HepG2 (cell line): ENCODE results near the gene TMCO6. TPM values are rescaled to one million over a fixed set of nuclear protein-coding genes. Genes with fewer than 3 reads are reported as not detected.

Experiments
- ARNT2 ChIP-seq: sonication (generic); formaldehyde crosslinking; IDR thresholded peaks from 2 replicates; pipeline ENCODE4 v1.8.0; 2022; ENCODE audit warnings: mild to moderate bottlenecking, low read depth, missing genetic modification reagents, moderate library complexity
- CENPT ChIP-seq: sonication (generic); formaldehyde crosslinking; IDR thresholded peaks from 2 replicates; pipeline ENCODE4 v1.8.0; 2022; ENCODE audit warnings: low read depth, mild to moderate bottlenecking, moderate library complexity, missing genetic modification reagents
- CREB1 ChIP-seq, 2 experiments: fragments of 450-650 bp in 1 of 2; IDR thresholded peaks; 2 replicates each; pipeline ENCODE4 v1.6.1; 2016 to 2017; ENCODE audit warnings: control low read depth in 1 of 2, mild to moderate bottlenecking in 1 of 2, missing compliant biosample characterization in 1 of 2, missing genetic modification characterization in 1 of 2
- ELF4 ChIP-seq: sonication (generic); formaldehyde crosslinking; IDR thresholded peaks from 2 replicates; pipeline ENCODE4 v1.5.0; 2020; ENCODE audit warnings: missing genetic modification reagents, mild to moderate bottlenecking, moderate library complexity, borderline replicate concordance
- HMG20B ChIP-seq: conservative IDR thresholded peaks from 2 replicates; pipeline ENCODE4 v1.6.1; 2016; ENCODE audit warnings: missing genetic modification reagents, missing compliant biosample characterization
- JUN ChIP-seq: sonication (generic); formaldehyde crosslinking; IDR thresholded peaks from 2 replicates; pipeline ENCODE4 v1.4.0; 2020; ENCODE audit warnings: mild to moderate bottlenecking, missing genetic modification reagents
- MAZ ChIP-seq, 2 experiments: sonication (generic) in 1 of 2; formaldehyde crosslinking in 1 of 2; IDR thresholded peaks; 2 replicates each; pipeline versions ENCODE4 v1.5.0 to v1.6.1; 2012 to 2020; ENCODE audit warnings: low read depth in 2 of 2, mild to moderate bottlenecking in 2 of 2, borderline replicate concordance in 1 of 2, improper control_type of control experiment in 1 of 2, low read length in 1 of 2, missing genetic modification reagents in 1 of 2, moderate library complexity in 1 of 2
- MTF2 ChIP-seq: sonication (generic); formaldehyde crosslinking; IDR thresholded peaks from 2 replicates; pipeline ENCODE4 v1.5.0; 2020; ENCODE audit warnings: missing genetic modification reagents, borderline replicate concordance
- NFATC3 ChIP-seq: sonication (generic); formaldehyde crosslinking; IDR thresholded peaks from 2 replicates; pipeline ENCODE4 v1.5.1; 2020; ENCODE audit warnings: mild to moderate bottlenecking, missing genetic modification reagents
- PAWR ChIP-seq: sonication (generic); formaldehyde crosslinking; IDR thresholded peaks from 2 replicates; pipeline ENCODE4 v1.4.0; 2020; ENCODE audit warnings: missing genetic modification reagents, mild to moderate bottlenecking, borderline replicate concordance
- PLRG1 ChIP-seq: fragments of 450-650 bp; conservative IDR thresholded peaks from 2 replicates; pipeline ENCODE4 v1.6.1; 2016
- REPIN1 ChIP-seq: sonication (generic); formaldehyde crosslinking; IDR thresholded peaks from 2 replicates; pipeline ENCODE4 v1.8.0; 2022; ENCODE audit warnings: missing genetic modification reagents, low read depth, mild to moderate bottlenecking, borderline replicate concordance
- SALL2 ChIP-seq: sonication (generic); formaldehyde crosslinking; IDR thresholded peaks from 2 replicates; pipeline ENCODE4 v1.8.1; 2023; ENCODE audit warnings: mild to moderate bottlenecking, missing genetic modification reagents, inconsistent platforms
- SRSF4 ChIP-seq: fragments of 200-400 bp; formaldehyde crosslinking; IDR thresholded peaks from one replicate; pipeline ENCODE4 v1.6.1; 2018; ENCODE audit warnings: mild to moderate bottlenecking, low read depth, low read length, moderate library complexity; ENCODE audit not compliant: poor library complexity, severe bottlenecking
- SUZ12 ChIP-seq: fragments of 150-350 bp; IDR thresholded peaks from 2 replicates; pipeline ENCODE4 v1.6.1; 2014; ENCODE audit warnings: low read depth, low read length
- TARDBP ChIP-seq: sonication (generic); formaldehyde crosslinking; IDR thresholded peaks from 2 replicates; pipeline ENCODE4 v1.8.0; 2022; ENCODE audit warnings: mild to moderate bottlenecking, missing genetic modification reagents
- TBX3 ChIP-seq: fragments of 450-650 bp; IDR thresholded peaks from 2 replicates; pipeline ENCODE4 v1.6.1; 2017; ENCODE audit warnings: antibody characterized with exemption, mild to moderate bottlenecking, inconsistent platforms, borderline replicate concordance
- TERF1 ChIP-seq: sonication (generic); formaldehyde crosslinking; IDR thresholded peaks from 2 replicates; pipeline ENCODE4 v1.8.0; 2022; ENCODE audit warnings: mild to moderate bottlenecking, missing genetic modification reagents, moderate library complexity
- TFAP4 ChIP-seq: sonication (generic); IDR thresholded peaks from 2 replicates; pipeline ENCODE4 v1.6.1; 2016; ENCODE audit warnings: low read depth, borderline replicate concordance
- ZBTB49 ChIP-seq: sonication (generic); formaldehyde crosslinking; IDR thresholded peaks from 2 replicates; pipeline ENCODE4 v1.4.0; 2020; ENCODE audit warnings: missing genetic modification reagents, borderline replicate concordance
- ZNF124 ChIP-seq: sonication (generic); formaldehyde crosslinking; IDR thresholded peaks from 2 replicates; pipeline ENCODE4 v1.4.0; 2020; ENCODE audit warnings: missing genetic modification reagents
- ZNF143 ChIP-seq: sonication (generic); formaldehyde crosslinking; IDR thresholded peaks from 2 replicates; pipeline ENCODE4 v1.4.0; 2020; ENCODE audit warnings: missing genetic modification reagents
- ZNF3 ChIP-seq: IDR thresholded peaks from 2 replicates; pipeline ENCODE4 v1.7.0; 2017; ENCODE audit warnings: inconsistent platforms
- ZNF570 ChIP-seq: sonication (generic); formaldehyde crosslinking; IDR thresholded peaks from 2 replicates; pipeline ENCODE4 v1.4.0; 2020; ENCODE audit warnings: mild to moderate bottlenecking, missing genetic modification reagents, borderline replicate concordance
- ZNF614 ChIP-seq: IDR thresholded peaks from 2 replicates; pipeline ENCODE4 v1.6.1; 2018; ENCODE audit warnings: missing biosample characterization, missing genetic modification reagents, inconsistent platforms, borderline replicate concordance
- polyA plus RNA-seq, 8 experiments: library from polyadenylated mRNA; depleted of rRNA in 3 of 8; stranded (reverse) in 7 of 8; unstranded in 1 of 8; fragments of >200 nt; fragmentation: Illumina TruSeq in 4 of 8; extraction: Trizol in 4 of 8; gene quantifications; 2 replicates each; pipeline versions ENCODE4 v1.2.1 to v1.2.3, GENCODE V29; 2011 to 2016; ENCODE audit warnings: low read depth in 4 of 8, missing spikeins in 1 of 8, mixed read lengths in 1 of 8; ENCODE audit not compliant: insufficient read depth in 1 of 8
- total RNA-seq, 5 experiments: library from RNA; depleted of rRNA; stranded (reverse); fragments of >200 nt; fragmentation: Illumina TruSeq; extraction: Trizol; gene quantifications; 2 replicates each; pipeline ENCODE4 v1.2.3, GENCODE V29; 2016; ENCODE audit warnings: low read depth in 1 of 5
- TF ChIP-seq, protein P1 (sequence below): sonication (generic); formaldehyde crosslinking; IDR thresholded peaks from 2 replicates; pipeline ENCODE4 v1.4.0; 2020; ENCODE audit warnings: missing genetic modification reagents

The TMCO6 gene
- total and polyA plus RNA-seq, 2 of the 13 experiments (the other 11 are each of a cell fraction or from before 2014, with no cell fraction given), result 16.6 to 28.2 TPM

GRCh38 chr5:140633021-140633471, 6.2 kb upstream of the TMCO6 start, which contains the start of gene CD14 (continued):
- TF ChIP-seq NFATC3 (CRISPR knock-in tag) (no peak), PLRG1 (no peak), ZNF124 (CRISPR knock-in tag) (no peak), ZNF570 (no peak), PAWR (CRISPR knock-in tag) (no peak), MAZ (IDR thresholded peaks at IDR 0.05; ENCODE audit: borderline replicate concordance, low read depth, low read length) (no peak), MAZ (CRISPR knock-in tag; IDR thresholded peaks at IDR 0.05; ENCODE audit: low read depth) (0 out of 2 replicates have a peak, but pooled peaks have one; percentile 38), MTF2 (CRISPR knock-in tag) (no peak), ARNT2 (CRISPR knock-in tag) (no peak), SALL2 (CRISPR knock-in tag) (no peak), TERF1 (no peak), JUN (no peak), ZNF614 (CRISPR knock-in tag) (no peak), CREB1 (IDR thresholded peaks at IDR 0.05) (no peak), CREB1 (CRISPR knock-in tag; IDR thresholded peaks at IDR 0.05) (no peak), ELF4 (no peak), CENPT (CRISPR knock-in tag) (no peak), TARDBP (CRISPR knock-in tag) (peak; percentile 50; the same call in 1 of the 2 replicates), SRSF4 (no peak), HMG20B (CRISPR knock-in tag) (no peak), ZNF143 (CRISPR knock-in tag) (no peak), TBX3 (0 out of 2 replicates have a peak, but pooled peaks have one; percentile 16), REPIN1 (CRISPR knock-in tag) (0 out of 2 replicates have a peak, but pooled peaks have one; percentile 35), ZBTB49 (CRISPR knock-in tag) (no peak), ZNF3 (no peak), TFAP4 (no peak), SUZ12 (no peak)
- TF ChIP-seq, protein P1, sequence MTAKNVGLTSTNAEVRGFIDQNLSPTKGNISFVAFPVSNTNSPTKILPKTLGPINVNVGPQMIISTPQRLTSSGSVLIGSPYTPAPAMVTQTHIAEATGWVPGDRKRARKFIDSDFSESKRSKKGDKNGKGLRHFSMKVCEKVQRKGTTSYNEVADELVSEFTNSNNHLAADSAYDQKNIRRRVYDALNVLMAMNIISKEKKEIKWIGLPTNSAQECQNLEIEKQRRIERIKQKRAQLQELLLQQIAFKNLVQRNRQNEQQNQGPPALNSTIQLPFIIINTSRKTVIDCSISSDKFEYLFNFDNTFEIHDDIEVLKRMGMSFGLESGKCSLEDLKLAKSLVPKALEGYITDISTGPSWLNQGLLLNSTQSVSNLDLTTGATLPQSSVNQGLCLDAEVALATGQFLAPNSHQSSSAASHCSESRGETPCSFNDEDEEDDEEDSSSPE, result no peak
